Vagina (tissue), 2 donors: ENCODE results near the gene CSPG4. TPM values are rescaled to one million over a fixed set of nuclear protein-coding genes. Genes with fewer than 3 reads are reported as not detected.
"Not testable (repeated sequence)": the region's sequence is repeated elsewhere in the genome, so short reads cannot be mapped to it uniquely, and the experiment has no call there.

Source experiments
- DNase-seq, 2 donors: peaks; one replicate each; pipeline ENCODE4 v3.0.0-alpha.2; 2017; ENCODE audit errors: extremely low spot score in 2 of 2
- H3K27ac ChIP-seq: fragments of 200-600 bp; sonication (generic); one replicate; pipeline ENCODE4 v1.5.1; 2019
- H3K27me3 ChIP-seq: fragments of 200-600 bp; sonication (generic); one replicate; pipeline ENCODE4 v1.5.1; 2019
- H3K36me3 ChIP-seq, 2 donors: fragments of 200-600 bp; sonication (generic); one replicate each; pipeline ENCODE4 v1.5.1; 2017 to 2019
- H3K4me1 ChIP-seq: fragments of 200-600 bp; sonication (generic); one replicate; pipeline ENCODE4 v1.5.1; 2019
- H3K4me3 ChIP-seq, 2 donors: fragments of 200-600 bp; sonication (generic); 1 replicate in 1 of 2; 2 replicates in 1 of 2; pipeline ENCODE4 v1.5.1; 2016 to 2019
- H3K9me3 ChIP-seq: fragments of 200-600 bp; sonication (generic); one replicate; pipeline ENCODE4 v1.5.1; 2019
- POLR2A ChIP-seq, 2 donors: fragments of 450-650 bp; IDR thresholded peaks; one replicate each; pipeline ENCODE4 v1.6.1; 2017; ENCODE audit warnings: antibody characterized with exemption in 2 of 2, mild to moderate bottlenecking in 2 of 2, moderate library complexity in 2 of 2
- POLR2AphosphoS5 ChIP-seq, 2 donors: sonication (generic); formaldehyde crosslinking; IDR thresholded peaks; one replicate each; pipeline ENCODE4 v1.9.0; 2017; ENCODE audit warnings: antibody characterized with exemption in 2 of 2, mild to moderate bottlenecking in 2 of 2, low read depth in 1 of 2; ENCODE audit not compliant: insufficient read depth in 1 of 2
- intact Hi-C: fragments of 100-400 bp; cut with DNase I; formaldehyde crosslinking; loops from one replicate; pipeline ENCODE4 v1.15.1; 2023
- total RNA-seq: library from RNA; depleted of rRNA; stranded (reverse); fragments of >200 nt; gene quantifications from one replicate; pipeline ENCODE4 v1.2.3, GENCODE V29; 2016
- TF ChIP-seq, protein P1 (sequence below), 3 experiments: fragments of 450-650 bp in 2 of 3; fragments of 200-600 bp in 1 of 3; sonication (generic) in 1 of 3; IDR thresholded peaks; one replicate each; pipeline ENCODE4 v1.5.1; 2017 to 2019; ENCODE audit warnings: antibody characterized with exemption in 3 of 3, mild to moderate bottlenecking in 2 of 3, moderate library complexity in 2 of 3

The CSPG4 gene
- total RNA-seq, 1 donor from 2014 or later: 23.1 TPM

DNA sequence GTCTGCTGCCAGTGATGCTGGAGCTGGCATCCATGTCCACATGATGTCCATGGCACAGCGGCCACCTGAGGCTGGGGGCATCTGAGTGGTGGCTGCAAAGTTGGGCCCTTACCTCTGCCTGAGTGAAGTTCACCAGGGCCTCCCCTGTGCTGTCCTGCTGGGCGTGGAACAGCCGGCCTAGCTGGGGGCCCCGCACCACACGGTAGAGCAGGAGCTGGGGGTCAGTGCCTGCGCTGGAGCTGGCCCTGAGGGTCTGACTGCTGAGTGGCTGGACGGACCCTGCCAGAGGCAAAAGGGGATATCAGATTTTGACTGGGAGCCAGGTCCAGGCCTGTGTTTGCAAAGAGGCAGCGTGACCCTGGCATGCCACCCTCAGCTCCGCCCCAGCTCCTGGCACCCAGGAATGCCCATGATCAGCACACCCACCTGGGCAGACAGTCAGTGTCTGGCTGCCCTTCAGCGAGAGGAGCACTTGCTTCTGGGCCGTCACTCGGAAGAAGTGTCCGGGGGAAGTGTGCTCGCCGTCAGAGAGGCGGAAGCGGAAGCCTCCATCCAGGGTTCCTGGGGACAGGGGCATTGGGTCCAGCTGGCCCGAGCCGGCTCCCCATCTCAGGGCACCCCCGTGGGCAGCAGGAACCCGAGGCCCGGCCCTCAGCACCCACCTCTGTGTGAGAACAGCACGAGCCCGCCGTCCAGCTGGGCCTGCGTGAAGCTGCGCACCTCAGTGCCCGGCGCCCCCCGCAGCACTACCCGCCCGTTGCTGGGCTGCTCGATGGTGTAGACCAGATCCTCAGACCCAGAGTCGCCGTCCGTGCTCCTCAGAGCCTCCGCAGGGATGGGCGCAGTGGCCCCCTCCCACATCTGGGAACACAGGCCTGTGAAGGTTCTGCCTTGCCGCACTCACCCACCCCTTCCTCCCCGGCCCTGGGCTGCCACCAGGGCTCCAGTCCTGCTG is 30.2 kb downstream of the CSPG4 start:
- Histone ChIP-seq H3K27me3 (no peaks in the 10 kb centered on the region), H3K36me3 (no peaks in the 10 kb centered on the region), H3K4me3 (no peak overlapping the region), H3K9me3 (no peaks in the 10 kb centered on the region), H3K4me1 (peaks cover 18% of the 10 kb centered on the region), H3K27ac (no peak overlapping the region)
- TF ChIP-seq POLR2A (IDR thresholded peaks at IDR 0.05): no peak
- TF ChIP-seq, protein P1, sequence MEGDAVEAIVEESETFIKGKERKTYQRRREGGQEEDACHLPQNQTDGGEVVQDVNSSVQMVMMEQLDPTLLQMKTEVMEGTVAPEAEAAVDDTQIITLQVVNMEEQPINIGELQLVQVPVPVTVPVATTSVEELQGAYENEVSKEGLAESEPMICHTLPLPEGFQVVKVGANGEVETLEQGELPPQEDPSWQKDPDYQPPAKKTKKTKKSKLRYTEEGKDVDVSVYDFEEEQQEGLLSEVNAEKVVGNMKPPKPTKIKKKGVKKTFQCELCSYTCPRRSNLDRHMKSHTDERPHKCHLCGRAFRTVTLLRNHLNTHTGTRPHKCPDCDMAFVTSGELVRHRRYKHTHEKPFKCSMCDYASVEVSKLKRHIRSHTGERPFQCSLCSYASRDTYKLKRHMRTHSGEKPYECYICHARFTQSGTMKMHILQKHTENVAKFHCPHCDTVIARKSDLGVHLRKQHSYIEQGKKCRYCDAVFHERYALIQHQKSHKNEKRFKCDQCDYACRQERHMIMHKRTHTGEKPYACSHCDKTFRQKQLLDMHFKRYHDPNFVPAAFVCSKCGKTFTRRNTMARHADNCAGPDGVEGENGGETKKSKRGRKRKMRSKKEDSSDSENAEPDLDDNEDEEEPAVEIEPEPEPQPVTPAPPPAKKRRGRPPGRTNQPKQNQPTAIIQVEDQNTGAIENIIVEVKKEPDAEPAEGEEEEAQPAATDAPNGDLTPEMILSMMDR (IDR thresholded peaks at IDR 0.05): no peak
- TF ChIP-seq POLR2AphosphoS5 (IDR thresholded peaks at IDR 0.05; ENCODE audit: insufficient read depth in 1 of 2, low read depth in 1 of 2): no peak
- DNase-seq: no peak
- intact Hi-C loops: loop anchor here (10.0 kb wide), 1 partner anchor 122 kb away; no protein-coding TSS in a partner anchor

DNA sequence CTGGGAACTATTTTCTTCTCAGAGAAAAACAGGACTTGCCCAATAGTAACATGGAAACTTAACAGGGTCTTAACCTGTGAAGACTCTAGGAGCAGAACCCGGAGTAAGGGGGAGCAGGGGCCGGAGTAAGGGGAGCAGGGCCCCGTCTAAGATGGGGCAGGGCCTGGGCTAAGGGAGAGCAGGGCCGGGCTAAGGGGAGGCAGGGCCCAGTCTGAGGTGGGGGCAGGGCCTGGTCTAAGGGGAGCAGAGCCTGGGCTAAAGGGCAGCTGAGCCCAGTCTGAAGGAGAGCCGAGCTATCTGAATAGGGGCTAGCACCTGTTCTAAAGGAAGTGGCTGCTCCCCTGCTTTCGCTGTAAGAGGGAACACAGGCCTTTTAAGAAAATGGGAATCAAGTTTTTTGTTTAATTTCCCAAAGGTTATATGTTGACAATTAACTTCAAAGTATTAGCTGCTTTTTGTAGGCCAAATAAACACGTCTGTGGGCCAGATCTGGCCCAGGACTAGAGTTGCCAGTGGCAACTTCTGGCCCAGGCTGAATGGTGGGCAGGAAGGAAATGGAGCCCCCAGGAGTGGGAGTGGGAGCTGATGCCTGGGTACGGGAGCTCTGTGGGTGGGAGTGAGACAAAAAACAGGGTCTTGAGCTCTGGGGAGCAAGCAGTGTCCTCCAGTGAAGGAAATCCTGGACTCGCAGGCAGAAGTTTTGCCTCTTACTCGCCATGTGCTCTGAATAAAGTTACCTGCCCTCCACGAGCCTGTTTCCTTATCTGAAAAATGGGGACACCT is 32.5 kb downstream of the CSPG4 start:
- TF ChIP-seq POLR2A (IDR thresholded peaks at IDR 0.05): no peak
- TF ChIP-seq POLR2AphosphoS5 (IDR thresholded peaks at IDR 0.05; ENCODE audit: insufficient read depth in 1 of 2, low read depth in 1 of 2): no peak
- TF ChIP-seq, protein P1 (IDR thresholded peaks at IDR 0.05): no peak
- Histone ChIP-seq H3K36me3 (peaks cover 0 to 4% of the 10 kb centered on the region in 2 donors), H3K27me3 (no peaks in the 10 kb centered on the region), H3K4me3 (no peak overlapping the region), H3K9me3 (no peaks in the 10 kb centered on the region), H3K4me1 (peaks cover 34% of the 10 kb centered on the region), H3K27ac (no peak overlapping the region)
- intact Hi-C loops: loop anchor here (10.0 kb wide), 1 partner anchor 125 kb away; no protein-coding TSS in a partner anchor
- DNase-seq: no peak

DNA sequence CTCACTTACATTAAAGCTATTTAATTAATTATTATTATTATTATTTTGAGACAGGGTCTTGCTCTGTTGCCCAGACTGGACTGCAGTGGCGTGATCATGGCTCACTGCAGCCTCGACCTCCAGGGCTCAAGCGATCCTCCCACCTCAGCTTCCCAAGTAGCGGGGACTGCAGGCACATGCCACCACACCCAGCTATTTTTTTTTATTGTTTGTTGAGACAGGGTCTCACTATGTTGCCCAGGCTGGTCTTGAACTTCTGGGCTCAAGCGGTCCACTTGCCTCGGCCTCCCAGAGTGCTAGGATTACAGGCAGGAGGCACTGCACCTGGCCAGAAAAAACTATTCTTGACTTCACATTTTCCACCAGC is 34.3 kb downstream of the CSPG4 start:
- H3K36me3 ChIP-seq, DNase-seq, H3K27ac ChIP-seq, H3K4me3 ChIP-seq, H3K27me3 ChIP-seq, H3K9me3 ChIP-seq: not testable (repeated sequence)
- intact Hi-C loops: loop anchor here (5.0 kb wide), 1 partner anchor 41 kb away; no protein-coding TSS in a partner anchor
- H3K4me1 ChIP-seq: peaks cover 43% of the 10 kb centered on the region

DNA sequence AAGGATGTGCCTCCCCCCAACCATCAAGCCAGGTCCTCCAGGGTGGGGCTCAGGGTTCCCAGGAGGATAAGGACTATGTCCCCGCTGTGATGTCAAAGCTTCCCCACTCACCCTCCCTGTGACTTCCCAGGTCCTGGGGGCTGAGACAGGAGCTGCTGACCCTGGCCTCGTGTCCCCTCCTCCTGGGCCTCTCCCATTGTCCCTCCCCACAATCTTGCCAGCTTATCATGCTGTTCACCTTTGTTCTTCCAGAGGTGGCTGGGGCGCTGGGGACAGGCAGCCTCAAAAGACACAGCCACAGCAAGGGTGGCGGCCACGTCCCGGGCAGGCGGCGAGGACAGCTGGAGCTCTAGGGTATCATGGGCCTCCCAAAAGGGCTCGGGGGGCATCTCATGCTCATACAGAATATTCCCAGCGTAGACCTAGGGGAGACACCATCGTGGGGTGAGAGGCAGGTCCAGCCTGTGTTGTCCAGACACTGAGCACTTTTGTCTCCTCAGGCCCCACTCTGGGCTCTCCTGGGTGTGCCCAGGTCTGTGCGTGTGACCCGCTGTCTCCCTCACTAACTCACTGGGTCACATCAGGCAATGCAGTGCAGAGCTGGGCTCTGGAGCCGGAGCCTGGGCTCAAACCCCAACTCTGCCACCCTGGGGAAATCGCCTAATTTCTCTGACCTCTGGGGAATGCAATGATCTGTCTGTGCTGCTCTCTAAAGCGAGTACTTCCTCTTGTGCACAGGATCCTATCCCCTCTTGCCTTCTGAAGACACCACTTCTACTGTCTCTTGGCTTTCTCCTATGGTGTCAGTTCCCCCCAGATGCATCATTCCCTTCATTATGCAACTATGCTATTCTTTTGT is 35.0 kb downstream of the CSPG4 start:
- H3K4me3 ChIP-seq: no peak overlapping the region
- no peaks in the 10 kb centered on the region for H3K27me3 ChIP-seq
- no peak overlapping the region for H3K27ac ChIP-seq
- H3K9me3 ChIP-seq: no peaks in the 10 kb centered on the region
- intact Hi-C loops: loop anchor here (5.0 kb wide), 1 partner anchor 40 kb away; no protein-coding TSS in a partner anchor
- peaks cover 0 to 4% of the 10 kb centered on the region in 2 donors for H3K36me3 ChIP-seq
- H3K4me1 ChIP-seq: peaks cover 48% of the 10 kb centered on the region
- no peak for DNase-seq
- TF ChIP-seq POLR2AphosphoS5 (IDR thresholded peaks at IDR 0.05; ENCODE audit: insufficient read depth in 1 of 2, low read depth in 1 of 2) (no peak), POLR2A (IDR thresholded peaks at IDR 0.05) (no peak)
- TF ChIP-seq, protein P1 (IDR thresholded peaks at IDR 0.05): no peak
